WTC11 (cell line): ENCODE measurements around the gene APOBEC2. TPM values are rescaled to one million over a fixed set of nuclear protein-coding genes. Genes with fewer than 3 reads are reported as not detected.
A peak's percentile ranks its signal among the peaks of the same experiment; 100 is the strongest.
"Not testable (repeated sequence)": the region's sequence is repeated elsewhere in the genome, so short reads cannot be mapped to it uniquely, and the experiment has no call there.

Source experiments
- ATAC-seq: fragments of 200-7000 bp; cut with Tn5 transposase; 2 replicates; pipeline ENCODE4 v1.10.0; 2021; ENCODE audit warnings: mild to moderate bottlenecking, moderate library complexity
- Bru-seq: library from RNA; stranded (reverse); fragments of 400-500 nt; gene quantifications from one replicate; lab custom pipeline; 2021; lab: Mats Ljungman, UMichigan
- CTCF ChIA-PET: fragments of 300-600 bp; sonication (Branson Sonifier 250); formaldehyde crosslinking; loops from one replicate; lab custom pipeline; 2021; ENCODE audit warnings: antibody characterized with exemption; lab: Charles Lee
- POLR2A ChIA-PET: fragments of 350-600 bp; sonication (Branson Sonifier 250); formaldehyde crosslinking; loops from one replicate; lab custom pipeline; 2021; ENCODE audit warnings: antibody characterized with exemption; lab: Charles Lee
- DNase-seq: peaks from one replicate; pipeline ENCODE4 v3.0.0; 2021; ENCODE audit warnings: low spot score
- H3K27ac Mint-ChIP-seq: 2 replicates; pipeline ENCODE4 v1.8.0; 2021; ENCODE audit warnings: mixed read lengths
- H3K27me3 Mint-ChIP-seq: 2 replicates; pipeline ENCODE4 v1.8.0; 2021; ENCODE audit warnings: low read depth, mild to moderate bottlenecking, moderate library complexity, mixed read lengths
- H3K36me3 Mint-ChIP-seq: 2 replicates; pipeline ENCODE4 v1.8.0; 2021; ENCODE audit warnings: mixed read lengths
- H3K4me1 Mint-ChIP-seq: 2 replicates; pipeline ENCODE4 v1.8.0; 2022; ENCODE audit warnings: mixed read lengths
- H3K4me3 Mint-ChIP-seq: 2 replicates; pipeline ENCODE4 v1.8.0; 2021; ENCODE audit warnings: mild to moderate bottlenecking, moderate library complexity, mixed read lengths
- H3K9me3 Mint-ChIP-seq: 2 replicates; pipeline ENCODE4 v1.8.0; 2021; ENCODE audit warnings: mixed read lengths
- FOXJ3 ChIP-seq: sonication (generic); formaldehyde crosslinking; IDR thresholded peaks from 2 replicates; pipeline ENCODE4 v1.9.0; 2021; ENCODE audit warnings: missing genetic modification reagents, mild to moderate bottlenecking, borderline replicate concordance
- GABPB1 ChIP-seq: sonication (generic); formaldehyde crosslinking; IDR thresholded peaks from 2 replicates; pipeline ENCODE4 v1.8.1; 2023; ENCODE audit warnings: mild to moderate bottlenecking, missing genetic modification reagents
- GRHL2 ChIP-seq: fragments of 250-450 bp; sonication (Bioruptor Pico); IDR thresholded peaks from 2 replicates; pipeline ENCODE4 v1.8.0; 2022; ENCODE audit warnings: mild to moderate bottlenecking, moderate library complexity; ENCODE audit not compliant: insufficient replicate concordance, severe bottlenecking
- GTF2I ChIP-seq: fragments of 250-450 bp; sonication (Bioruptor Pico); conservative IDR thresholded peaks from 2 replicates; pipeline ENCODE4 v1.4.0; 2021; ENCODE audit warnings: mild to moderate bottlenecking
- JAZF1 ChIP-seq: fragments of 250-450 bp; sonication (Bioruptor Pico); IDR thresholded peaks from 2 replicates; pipeline ENCODE4 v1.9.0; 2021; ENCODE audit warnings: moderate library complexity, mild to moderate bottlenecking, inconsistent platforms
- MYBL2 ChIP-seq: sonication (generic); formaldehyde crosslinking; IDR thresholded peaks from 2 replicates; pipeline ENCODE4 v1.8.1; 2023; ENCODE audit warnings: mild to moderate bottlenecking, moderate library complexity, missing genetic modification reagents
- NFATC4 ChIP-seq: fragments of 250-450 bp; sonication (Bioruptor Pico); IDR thresholded peaks from 2 replicates; pipeline ENCODE4 v1.9.0; 2021; ENCODE audit warnings: mild to moderate bottlenecking
- NR1H2 ChIP-seq: sonication (generic); formaldehyde crosslinking; IDR thresholded peaks from 2 replicates; pipeline ENCODE4 v1.9.0; 2021; ENCODE audit warnings: mild to moderate bottlenecking, moderate library complexity, missing genetic modification reagents
- RELA ChIP-seq: sonication (generic); formaldehyde crosslinking; IDR thresholded peaks from 2 replicates; pipeline ENCODE4 v1.8.1; 2022; ENCODE audit warnings: missing genetic modification reagents, mild to moderate bottlenecking, borderline replicate concordance
- RORB ChIP-seq: fragments of 250-450 bp; sonication (Bioruptor Pico); IDR thresholded peaks from 2 replicates; pipeline ENCODE4 v1.9.0; 2021; ENCODE audit warnings: mild to moderate bottlenecking
- SMAD3 ChIP-seq: sonication (generic); formaldehyde crosslinking; IDR thresholded peaks from 2 replicates; pipeline ENCODE4 v1.8.0; 2022; ENCODE audit warnings: missing genetic modification reagents, mild to moderate bottlenecking, borderline replicate concordance
- SMAD4 ChIP-seq: sonication (generic); formaldehyde crosslinking; IDR thresholded peaks from 2 replicates; pipeline ENCODE4 v1.8.0; 2022; ENCODE audit warnings: mild to moderate bottlenecking, missing genetic modification reagents
- SOX15 ChIP-seq: fragments of 250-450 bp; sonication (Bioruptor Pico); IDR thresholded peaks from 2 replicates; pipeline ENCODE4 v1.9.0; 2021; ENCODE audit warnings: mild to moderate bottlenecking
- ZNF121 ChIP-seq: sonication (generic); formaldehyde crosslinking; IDR thresholded peaks from 2 replicates; pipeline ENCODE4 v1.8.0; 2023; ENCODE audit warnings: missing genetic modification reagents
- ZNF263 ChIP-seq: sonication (generic); formaldehyde crosslinking; IDR thresholded peaks from 2 replicates; pipeline ENCODE4 v1.8.1; 2022; ENCODE audit warnings: low read depth, mild to moderate bottlenecking, moderate library complexity, missing genetic modification reagents
- ZNF317 ChIP-seq: sonication (generic); formaldehyde crosslinking; IDR thresholded peaks from 2 replicates; pipeline ENCODE4 v1.8.1; 2023; ENCODE audit warnings: low read depth, mild to moderate bottlenecking, moderate library complexity, missing genetic modification reagents, borderline replicate concordance
- ZNF396 ChIP-seq: fragments of 250-450 bp; sonication (Bioruptor Pico); IDR thresholded peaks from 2 replicates; pipeline ENCODE4 v1.8.0; 2021; ENCODE audit warnings: mild to moderate bottlenecking, moderate library complexity, borderline replicate concordance
- long read RNA-seq, 3 experiments: library from RNA in 1 of 3; library from capped mRNA in 1 of 3; library from polyadenylated mRNA in 1 of 3; unstranded in 2 of 3; stranded (forward) in 1 of 3; transcript quantifications; one replicate each; pipeline ENCODE4 v2.0.0, GENCODE V29; 2021
- total RNA-seq: library from RNA; stranded (reverse); gene quantifications from 3 replicates; pipeline ENCODE4 v1.2.3, GENCODE V29; 2021
- TF ChIP-seq, protein P1 (sequence below): fragments of 200-600 bp; IDR thresholded peaks from 2 replicates; pipeline ENCODE4 v1.8.0; 2022; ENCODE audit warnings: antibody characterized with exemption
- TF ChIP-seq, protein P2 (sequence below): fragments of 250-450 bp; sonication (Bioruptor Pico); IDR thresholded peaks from 2 replicates; pipeline ENCODE4 v2.1.2; 2022; ENCODE audit warnings: mild to moderate bottlenecking, moderate library complexity
- TF ChIP-seq, protein P3 (sequence below): fragments of 250-450 bp; sonication (Bioruptor Pico); IDR thresholded peaks from 2 replicates; pipeline ENCODE4 v1.9.0; 2021; ENCODE audit warnings: mild to moderate bottlenecking
- TF ChIP-seq, protein P4 (sequence below): sonication (generic); formaldehyde crosslinking; IDR thresholded peaks from 2 replicates; pipeline ENCODE4 v1.8.0; 2022; ENCODE audit warnings: mild to moderate bottlenecking, missing genetic modification reagents
- TF ChIP-seq, protein P5 (sequence below): fragments of 250-450 bp; sonication (Bioruptor Pico); IDR thresholded peaks from 2 replicates; pipeline ENCODE4 v1.9.0; 2021; ENCODE audit warnings: mild to moderate bottlenecking, borderline replicate concordance

Gene APOBEC2
- not detected in 3 replicates for total RNA-seq
- percentile 4 among the genes with signal in this experiment for Bru-seq, nascent RNA
- long read RNA-seq, experiment 1, result 0 reads
- long read RNA-seq, experiment 2, result 0 reads
- long read RNA-seq, experiment 3, result 0 reads

DNA sequence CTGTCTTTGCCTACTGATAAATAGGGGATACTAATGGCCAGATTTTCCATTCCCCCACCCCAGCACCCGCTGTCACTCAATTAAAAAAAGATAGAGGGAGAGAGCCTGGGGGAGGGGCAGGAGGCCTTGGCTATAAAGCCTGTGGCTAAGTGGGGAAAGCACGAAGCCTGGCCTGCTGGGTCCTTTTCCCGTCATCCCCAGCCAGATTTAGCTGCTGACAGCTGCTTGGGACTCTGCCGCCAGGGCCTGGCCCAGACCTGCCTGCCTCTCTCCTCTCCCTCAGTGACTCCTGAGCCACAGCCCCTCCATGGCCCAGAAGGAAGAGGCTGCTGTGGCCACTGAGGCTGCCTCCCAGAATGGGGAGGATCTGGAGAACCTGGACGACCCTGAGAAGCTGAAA is at the start of gene APOBEC2:
Gene APOBEC2, plus strand, starts transcription at position 162 of the 400 bp plus-strand sequence. Its CDS starts 146 bp downstream, at position 308.
- no peak; the same call in 1 of the 2 replicates for ATAC-seq

DNA sequence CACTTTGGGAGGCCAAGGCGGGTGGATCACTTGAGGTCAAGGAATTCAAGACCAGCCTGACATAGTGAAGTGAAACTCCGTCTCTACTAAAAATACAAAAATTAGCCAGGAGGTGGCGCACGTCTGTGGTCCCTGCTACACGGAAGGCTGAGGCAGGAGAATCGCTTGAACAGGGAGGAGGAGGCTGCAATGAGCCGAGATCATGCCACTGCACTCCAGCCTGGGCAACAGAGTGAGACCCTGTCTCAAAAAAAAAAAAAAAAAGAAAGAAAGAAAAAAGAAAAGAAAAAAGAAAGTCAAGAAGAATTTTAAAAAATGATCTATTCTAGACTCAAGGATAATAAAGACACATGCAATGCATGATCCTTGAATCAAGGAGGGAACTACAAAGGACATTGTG is 46.8 kb upstream of the APOBEC2 start:
- CTCF ChIA-PET, H3K36me3 Mint-ChIP-seq, H3K27ac Mint-ChIP-seq, POLR2A ChIA-PET, H3K4me3 Mint-ChIP-seq: not testable (repeated sequence)
- H3K4me1 Mint-ChIP-seq, result peaks cover 22% of the 10 kb centered on the region
- H3K27me3 Mint-ChIP-seq, result peaks cover 16% of the 10 kb centered on the region; the same call in 1 of the 2 replicates
- ATAC-seq, result peak; percentile 94
- peak; percentile 63 for DNase-seq
- peaks cover 11% of the 10 kb centered on the region for H3K9me3 Mint-ChIP-seq
- TF ChIP-seq GTF2I (peak; percentile 78; the same call in 1 of the 2 replicates), ZNF121 (CRISPR knock-in tag) (peak; percentile 99)
- TF ChIP-seq, protein P1, sequence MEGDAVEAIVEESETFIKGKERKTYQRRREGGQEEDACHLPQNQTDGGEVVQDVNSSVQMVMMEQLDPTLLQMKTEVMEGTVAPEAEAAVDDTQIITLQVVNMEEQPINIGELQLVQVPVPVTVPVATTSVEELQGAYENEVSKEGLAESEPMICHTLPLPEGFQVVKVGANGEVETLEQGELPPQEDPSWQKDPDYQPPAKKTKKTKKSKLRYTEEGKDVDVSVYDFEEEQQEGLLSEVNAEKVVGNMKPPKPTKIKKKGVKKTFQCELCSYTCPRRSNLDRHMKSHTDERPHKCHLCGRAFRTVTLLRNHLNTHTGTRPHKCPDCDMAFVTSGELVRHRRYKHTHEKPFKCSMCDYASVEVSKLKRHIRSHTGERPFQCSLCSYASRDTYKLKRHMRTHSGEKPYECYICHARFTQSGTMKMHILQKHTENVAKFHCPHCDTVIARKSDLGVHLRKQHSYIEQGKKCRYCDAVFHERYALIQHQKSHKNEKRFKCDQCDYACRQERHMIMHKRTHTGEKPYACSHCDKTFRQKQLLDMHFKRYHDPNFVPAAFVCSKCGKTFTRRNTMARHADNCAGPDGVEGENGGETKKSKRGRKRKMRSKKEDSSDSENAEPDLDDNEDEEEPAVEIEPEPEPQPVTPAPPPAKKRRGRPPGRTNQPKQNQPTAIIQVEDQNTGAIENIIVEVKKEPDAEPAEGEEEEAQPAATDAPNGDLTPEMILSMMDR, result peak; percentile 71
- TF ChIP-seq, protein P2, sequence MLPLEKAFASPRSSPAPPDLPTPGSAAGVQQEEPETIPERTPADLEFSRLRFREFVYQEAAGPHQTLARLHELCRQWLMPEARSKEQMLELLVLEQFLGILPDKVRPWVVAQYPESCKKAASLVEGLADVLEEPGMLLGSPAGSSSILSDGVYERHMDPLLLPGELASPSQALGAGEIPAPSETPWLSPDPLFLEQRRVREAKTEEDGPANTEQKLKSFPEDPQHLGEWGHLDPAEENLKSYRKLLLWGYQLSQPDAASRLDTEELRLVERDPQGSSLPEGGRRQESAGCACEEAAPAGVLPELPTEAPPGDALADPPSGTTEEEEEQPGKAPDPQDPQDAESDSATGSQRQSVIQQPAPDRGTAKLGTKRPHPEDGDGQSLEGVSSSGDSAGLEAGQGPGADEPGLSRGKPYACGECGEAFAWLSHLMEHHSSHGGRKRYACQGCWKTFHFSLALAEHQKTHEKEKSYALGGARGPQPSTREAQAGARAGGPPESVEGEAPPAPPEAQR (CRISPR knock-in tag), result peak; percentile 46; the same call in 1 of the 2 replicates

More for the DNA sequence above, at the start of gene APOBEC2:
- POLR2A ChIA-PET, result interaction anchor here (1.1 kb wide), 2 partner anchors 19 to 1140 kb away, joined by 3 read pairs; partner anchors contain the start of genes NFYA and OARD1
- Mint-ChIP-seq H3K4me1 (peaks cover 23% of the 10 kb centered on the region), H3K4me3 (no peak within 1 kb of the TSS), H3K27me3 (no peaks in the 10 kb centered on the region), H3K9me3 (no peaks in the 10 kb centered on the region), H3K27ac (no peak within 1 kb of the TSS), H3K36me3 (no peaks in the 10 kb centered on the region)
- DNase-seq, result no peak
- CTCF ChIA-PET, result interaction anchor here (0.8 to 1.9 kb wide), 3 partner anchors 11 to 26 kb away, joined by 3 to 14 read pairs (median 5); partner anchors contain the start of genes TSPO2 and UNC5CL
- no peak for TF ChIP-seq GRHL2 (CRISPR knock-in tag)
- TF ChIP-seq NR1H2 (CRISPR knock-in tag), result no peak
- TF ChIP-seq ZNF396 (CRISPR knock-in tag), result no peak
- TF ChIP-seq SMAD3 (CRISPR knock-in tag), result no peak
- TF ChIP-seq RORB, result no peak
- TF ChIP-seq FOXJ3 (CRISPR knock-in tag), result no peak
- no peak for TF ChIP-seq JAZF1
- no peak for TF ChIP-seq RELA (CRISPR knock-in tag)
- TF ChIP-seq SMAD4 (CRISPR knock-in tag), result no peak
- no peak for TF ChIP-seq MYBL2 (CRISPR knock-in tag)
- TF ChIP-seq, protein P2 (CRISPR knock-in tag), result no peak
- TF ChIP-seq, protein P3, sequence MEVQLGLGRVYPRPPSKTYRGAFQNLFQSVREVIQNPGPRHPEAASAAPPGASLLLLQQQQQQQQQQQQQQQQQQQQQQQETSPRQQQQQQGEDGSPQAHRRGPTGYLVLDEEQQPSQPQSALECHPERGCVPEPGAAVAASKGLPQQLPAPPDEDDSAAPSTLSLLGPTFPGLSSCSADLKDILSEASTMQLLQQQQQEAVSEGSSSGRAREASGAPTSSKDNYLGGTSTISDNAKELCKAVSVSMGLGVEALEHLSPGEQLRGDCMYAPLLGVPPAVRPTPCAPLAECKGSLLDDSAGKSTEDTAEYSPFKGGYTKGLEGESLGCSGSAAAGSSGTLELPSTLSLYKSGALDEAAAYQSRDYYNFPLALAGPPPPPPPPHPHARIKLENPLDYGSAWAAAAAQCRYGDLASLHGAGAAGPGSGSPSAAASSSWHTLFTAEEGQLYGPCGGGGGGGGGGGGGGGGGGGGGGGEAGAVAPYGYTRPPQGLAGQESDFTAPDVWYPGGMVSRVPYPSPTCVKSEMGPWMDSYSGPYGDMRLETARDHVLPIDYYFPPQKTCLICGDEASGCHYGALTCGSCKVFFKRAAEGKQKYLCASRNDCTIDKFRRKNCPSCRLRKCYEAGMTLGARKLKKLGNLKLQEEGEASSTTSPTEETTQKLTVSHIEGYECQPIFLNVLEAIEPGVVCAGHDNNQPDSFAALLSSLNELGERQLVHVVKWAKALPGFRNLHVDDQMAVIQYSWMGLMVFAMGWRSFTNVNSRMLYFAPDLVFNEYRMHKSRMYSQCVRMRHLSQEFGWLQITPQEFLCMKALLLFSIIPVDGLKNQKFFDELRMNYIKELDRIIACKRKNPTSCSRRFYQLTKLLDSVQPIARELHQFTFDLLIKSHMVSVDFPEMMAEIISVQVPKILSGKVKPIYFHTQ (CRISPR knock-in tag), result no peak
- TF ChIP-seq NFATC4 (CRISPR knock-in tag), result no peak
- no peak for TF ChIP-seq ZNF263 (CRISPR knock-in tag)
- TF ChIP-seq, protein P4, sequence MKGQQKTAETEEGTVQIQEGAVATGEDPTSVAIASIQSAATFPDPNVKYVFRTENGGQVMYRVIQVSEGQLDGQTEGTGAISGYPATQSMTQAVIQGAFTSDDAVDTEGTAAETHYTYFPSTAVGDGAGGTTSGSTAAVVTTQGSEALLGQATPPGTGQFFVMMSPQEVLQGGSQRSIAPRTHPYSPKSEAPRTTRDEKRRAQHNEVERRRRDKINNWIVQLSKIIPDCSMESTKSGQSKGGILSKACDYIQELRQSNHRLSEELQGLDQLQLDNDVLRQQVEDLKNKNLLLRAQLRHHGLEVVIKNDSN (CRISPR knock-in tag), result no peak
- no peak for TF ChIP-seq GABPB1 (CRISPR knock-in tag)
- no peak for TF ChIP-seq ZNF317 (CRISPR knock-in tag)
- TF ChIP-seq, protein P5, sequence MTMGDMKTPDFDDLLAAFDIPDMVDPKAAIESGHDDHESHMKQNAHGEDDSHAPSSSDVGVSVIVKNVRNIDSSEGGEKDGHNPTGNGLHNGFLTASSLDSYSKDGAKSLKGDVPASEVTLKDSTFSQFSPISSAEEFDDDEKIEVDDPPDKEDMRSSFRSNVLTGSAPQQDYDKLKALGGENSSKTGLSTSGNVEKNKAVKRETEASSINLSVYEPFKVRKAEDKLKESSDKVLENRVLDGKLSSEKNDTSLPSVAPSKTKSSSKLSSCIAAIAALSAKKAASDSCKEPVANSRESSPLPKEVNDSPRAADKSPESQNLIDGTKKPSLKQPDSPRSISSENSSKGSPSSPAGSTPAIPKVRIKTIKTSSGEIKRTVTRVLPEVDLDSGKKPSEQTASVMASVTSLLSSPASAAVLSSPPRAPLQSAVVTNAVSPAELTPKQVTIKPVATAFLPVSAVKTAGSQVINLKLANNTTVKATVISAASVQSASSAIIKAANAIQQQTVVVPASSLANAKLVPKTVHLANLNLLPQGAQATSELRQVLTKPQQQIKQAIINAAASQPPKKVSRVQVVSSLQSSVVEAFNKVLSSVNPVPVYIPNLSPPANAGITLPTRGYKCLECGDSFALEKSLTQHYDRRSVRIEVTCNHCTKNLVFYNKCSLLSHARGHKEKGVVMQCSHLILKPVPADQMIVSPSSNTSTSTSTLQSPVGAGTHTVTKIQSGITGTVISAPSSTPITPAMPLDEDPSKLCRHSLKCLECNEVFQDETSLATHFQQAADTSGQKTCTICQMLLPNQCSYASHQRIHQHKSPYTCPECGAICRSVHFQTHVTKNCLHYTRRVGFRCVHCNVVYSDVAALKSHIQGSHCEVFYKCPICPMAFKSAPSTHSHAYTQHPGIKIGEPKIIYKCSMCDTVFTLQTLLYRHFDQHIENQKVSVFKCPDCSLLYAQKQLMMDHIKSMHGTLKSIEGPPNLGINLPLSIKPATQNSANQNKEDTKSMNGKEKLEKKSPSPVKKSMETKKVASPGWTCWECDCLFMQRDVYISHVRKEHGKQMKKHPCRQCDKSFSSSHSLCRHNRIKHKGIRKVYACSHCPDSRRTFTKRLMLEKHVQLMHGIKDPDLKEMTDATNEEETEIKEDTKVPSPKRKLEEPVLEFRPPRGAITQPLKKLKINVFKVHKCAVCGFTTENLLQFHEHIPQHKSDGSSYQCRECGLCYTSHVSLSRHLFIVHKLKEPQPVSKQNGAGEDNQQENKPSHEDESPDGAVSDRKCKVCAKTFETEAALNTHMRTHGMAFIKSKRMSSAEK, result no peak
- TF ChIP-seq ZNF121 (CRISPR knock-in tag), result no peak
- TF ChIP-seq SOX15 (CRISPR knock-in tag), result no peak
